HEK293 (cell line): Measurements from ENCODE around the gene DIPK1C.

Experiments
- CTCF ChIA-PET: fragments of 350-600 bp; formaldehyde crosslinking; extraction: SDS; loops from one replicate; lab custom pipeline; 2021; ENCODE audit warnings: antibody characterized with exemption; lab: Yijun Ruan, JAX
- POLR2A ChIA-PET: fragments of 300-600 bp; formaldehyde crosslinking; extraction: SDS; loops from one replicate; lab custom pipeline; 2020; ENCODE audit warnings: antibody characterized with exemption, inconsistent platforms; lab: Yijun Ruan, JAX
- H3K27ac ChIP-seq: fragments of 200-500 bp; sonication (Bioruptor generic); 2 replicates; pipeline ENCODE4 v1.5.1; 2014; ENCODE audit warnings: low read depth, low read length, control low read depth, inconsistent platforms; ENCODE audit errors: extremely low read depth
- H3K36me3 ChIP-seq, 2 experiments: fragments of 200-500 bp in 1 of 2; sonication (Bioruptor generic) in 1 of 2; 1 replicate in 1 of 2; 2 replicates in 1 of 2; pipeline ENCODE4 v1.5.1; 2014 to 2017; ENCODE audit warnings: inconsistent platforms in 2 of 2, low read length in 2 of 2; ENCODE audit not compliant: control insufficient read depth in 2 of 2, insufficient read depth in 1 of 2
- H3K4me1 ChIP-seq: fragments of 200-500 bp; sonication (Bioruptor generic); 2 replicates; pipeline ENCODE4 v1.5.1; 2014; ENCODE audit warnings: mild to moderate bottlenecking, low read length, inconsistent platforms; ENCODE audit not compliant: control insufficient read depth, insufficient read depth
- H3K4me3 ChIP-seq: 2 replicates; pipeline ENCODE4 v1.5.1; 2011; ENCODE audit warnings: low read depth, mild to moderate bottlenecking, control low read depth, low read length, moderate library complexity
- H3K9me3 ChIP-seq: fragments of 200-500 bp; sonication (Bioruptor generic); 2 replicates; pipeline ENCODE4 v1.5.1; 2014; ENCODE audit warnings: low read depth, low read length, inconsistent platforms; ENCODE audit not compliant: control insufficient read depth, insufficient read depth
- KLF16 ChIP-seq: fragments of 450-650 bp; formaldehyde crosslinking; IDR thresholded peaks from 2 replicates; pipeline ENCODE4 v1.5.1; 2017; ENCODE audit warnings: missing biosample characterization, missing genetic modification characterization
- MEIS1 ChIP-seq: sonication (generic); formaldehyde crosslinking; IDR thresholded peaks from 2 replicates; pipeline ENCODE4 v1.8.1; 2022; ENCODE audit warnings: missing genetic modification reagents, mild to moderate bottlenecking, borderline replicate concordance
- SCRT1 ChIP-seq: fragments of 450-650 bp; formaldehyde crosslinking; IDR thresholded peaks from 2 replicates; pipeline ENCODE4 v1.5.1; 2016; ENCODE audit warnings: missing biosample characterization, missing genetic modification characterization, borderline replicate concordance
- SP3 ChIP-seq: fragments of 450-650 bp; formaldehyde crosslinking; IDR thresholded peaks from 2 replicates; pipeline ENCODE4 v1.5.1; 2016; ENCODE audit warnings: missing biosample characterization, missing genetic modification characterization
- ZBTB8A ChIP-seq: fragments of 450-650 bp; formaldehyde crosslinking; IDR thresholded peaks from 2 replicates; pipeline ENCODE4 v1.5.1; 2016; ENCODE audit warnings: missing biosample characterization, missing genetic modification characterization
- ZFP37 ChIP-seq: fragments of 450-650 bp; formaldehyde crosslinking; IDR thresholded peaks from 2 replicates; pipeline ENCODE4 v1.5.1; 2016; ENCODE audit warnings: missing biosample characterization, missing genetic modification characterization
- ZNF132 ChIP-seq: fragments of 450-650 bp; formaldehyde crosslinking; IDR thresholded peaks from 2 replicates; pipeline ENCODE4 v1.5.1; 2017; ENCODE audit warnings: missing biosample characterization, missing genetic modification characterization, borderline replicate concordance
- ZNF202 ChIP-seq: fragments of 450-650 bp; formaldehyde crosslinking; IDR thresholded peaks from 2 replicates; pipeline ENCODE4 v1.5.1; 2016; ENCODE audit warnings: missing biosample characterization, missing genetic modification characterization, borderline replicate concordance
- ZNF274 ChIP-seq, 2 experiments: fragments of 200-500 bp in 1 of 2; fragments of 450-650 bp in 1 of 2; sonication (Bioruptor generic) in 1 of 2; formaldehyde crosslinking in 1 of 2; IDR thresholded peaks; 2 replicates each; pipeline versions ENCODE4 v1.5.1 to v1.6.1; 2014 to 2016; ENCODE audit warnings: borderline replicate concordance in 1 of 2, inconsistent platforms in 1 of 2, low read length in 1 of 2, missing biosample characterization in 1 of 2, missing genetic modification characterization in 1 of 2
- ZNF354C ChIP-seq: fragments of 450-650 bp; formaldehyde crosslinking; IDR thresholded peaks from 2 replicates; pipeline ENCODE4 v1.5.1; 2016; ENCODE audit warnings: missing biosample characterization, missing genetic modification characterization, low read depth, borderline replicate concordance
- ZNF416 ChIP-seq: fragments of 450-650 bp; formaldehyde crosslinking; IDR thresholded peaks from 2 replicates; pipeline ENCODE4 v1.5.1; 2016; ENCODE audit warnings: missing biosample characterization, missing genetic modification characterization
- ZNF426 ChIP-seq: fragments of 450-650 bp; formaldehyde crosslinking; IDR thresholded peaks from 2 replicates; pipeline ENCODE4 v1.5.1; 2017; ENCODE audit warnings: missing biosample characterization, missing genetic modification characterization, mild to moderate bottlenecking, inconsistent platforms, moderate library complexity
- ZNF624 ChIP-seq: fragments of 450-650 bp; formaldehyde crosslinking; IDR thresholded peaks from 2 replicates; pipeline ENCODE4 v1.5.1; 2017; ENCODE audit warnings: missing biosample characterization, missing genetic modification characterization
- TF ChIP-seq, protein P1 (sequence below): fragments of 450-650 bp; formaldehyde crosslinking; IDR thresholded peaks from 2 replicates; pipeline ENCODE4 v1.5.1; 2016; ENCODE audit warnings: missing biosample characterization, missing genetic modification characterization
- TF ChIP-seq, protein P2 (sequence below): fragments of 450-650 bp; formaldehyde crosslinking; IDR thresholded peaks from 2 replicates; pipeline ENCODE4 v1.5.1; 2016; ENCODE audit warnings: missing biosample characterization, missing genetic modification characterization
- TF ChIP-seq, protein P3 (sequence below): fragments of 450-650 bp; formaldehyde crosslinking; optimal IDR thresholded peaks from 2 replicates; pipeline ENCODE3; 2016; ENCODE audit warnings: missing biosample characterization, mild to moderate bottlenecking, missing genetic modification characterization

Gene DIPK1C

DNA sequence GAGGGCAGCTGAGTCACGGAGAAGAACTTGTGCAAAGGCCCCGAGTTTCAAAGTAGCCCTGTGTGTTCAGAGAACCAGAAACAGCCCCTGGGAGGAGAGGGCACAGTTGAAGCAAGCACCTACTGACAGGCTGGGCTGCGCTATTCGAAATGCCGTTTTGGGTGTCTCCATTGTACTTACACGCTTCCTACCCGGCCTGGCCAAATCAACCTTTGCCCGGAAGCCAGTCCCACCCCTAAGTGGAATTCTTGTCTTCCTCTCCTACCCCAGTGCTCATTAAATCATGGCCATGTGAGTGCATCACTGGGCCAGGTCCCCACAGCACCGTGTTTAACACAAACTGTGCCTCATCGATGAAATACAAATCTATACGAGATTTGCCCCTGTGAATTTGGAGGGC lies 6.0 kb downstream of the DIPK1C start (continued):
- TF ChIP-seq ZNF624 (tag by site-specific recombination) (no peak), ZNF354C (tag by site-specific recombination) (no peak), MEIS1 (CRISPR knock-in tag) (no peak), ZFP37 (tag by site-specific recombination) (no peak), ZBTB8A (tag by site-specific recombination) (no peak)
- TF ChIP-seq, protein P1, sequence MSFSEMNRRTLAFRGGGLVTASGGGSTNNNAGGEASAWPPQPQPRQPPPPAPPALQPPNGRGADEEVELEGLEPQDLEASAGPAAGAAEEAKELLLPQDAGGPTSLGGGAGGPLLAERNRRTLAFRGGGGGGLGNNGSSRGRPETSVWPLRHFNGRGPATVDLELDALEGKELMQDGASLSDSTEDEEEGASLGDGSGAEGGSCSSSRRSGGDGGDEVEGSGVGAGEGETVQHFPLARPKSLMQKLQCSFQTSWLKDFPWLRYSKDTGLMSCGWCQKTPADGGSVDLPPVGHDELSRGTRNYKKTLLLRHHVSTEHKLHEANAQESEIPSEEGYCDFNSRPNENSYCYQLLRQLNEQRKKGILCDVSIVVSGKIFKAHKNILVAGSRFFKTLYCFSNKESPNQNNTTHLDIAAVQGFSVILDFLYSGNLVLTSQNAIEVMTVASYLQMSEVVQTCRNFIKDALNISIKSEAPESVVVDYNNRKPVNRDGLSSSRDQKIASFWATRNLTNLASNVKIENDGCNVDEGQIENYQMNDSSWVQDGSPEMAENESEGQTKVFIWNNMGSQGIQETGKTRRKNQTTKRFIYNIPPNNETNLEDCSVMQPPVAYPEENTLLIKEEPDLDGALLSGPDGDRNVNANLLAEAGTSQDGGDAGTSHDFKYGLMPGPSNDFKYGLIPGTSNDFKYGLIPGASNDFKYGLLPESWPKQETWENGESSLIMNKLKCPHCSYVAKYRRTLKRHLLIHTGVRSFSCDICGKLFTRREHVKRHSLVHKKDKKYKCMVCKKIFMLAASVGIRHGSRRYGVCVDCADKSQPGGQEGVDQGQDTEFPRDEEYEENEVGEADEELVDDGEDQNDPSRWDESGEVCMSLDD (tag by site-specific recombination), result no peak

DNA sequence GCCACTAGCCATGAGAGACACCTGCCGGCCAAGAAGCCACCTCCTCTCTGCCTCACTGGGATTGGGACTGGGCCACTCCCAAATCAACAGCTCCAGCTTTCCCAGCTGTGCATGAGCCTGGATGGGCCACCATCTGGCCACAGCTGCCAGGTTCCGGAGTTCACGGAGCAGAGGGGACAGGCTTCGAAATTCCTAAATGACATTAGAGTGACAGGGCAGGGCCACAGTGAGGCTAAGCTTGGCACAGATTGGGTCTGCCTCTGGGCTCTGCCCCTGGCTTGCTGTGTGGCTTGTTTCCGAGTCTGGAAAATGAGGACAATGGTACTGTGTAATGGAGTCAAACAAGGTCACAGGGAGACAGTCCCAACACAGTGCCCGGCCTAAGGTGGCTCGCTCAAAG lies 6.5 kb downstream of the DIPK1C start:
- Histone ChIP-seq H3K4me1 (no peaks in the 10 kb centered on the region), H3K36me3 (no peaks in the 10 kb centered on the region), H3K9me3 (no peaks in the 10 kb centered on the region), H3K4me3 (no peak overlapping the region), H3K27ac (no peak overlapping the region)
- CTCF ChIA-PET, result interaction anchor here (1.8 kb wide), 1 partner anchor 97 kb away, joined by 4 read pairs; no protein-coding TSS in a partner anchor
- TF ChIP-seq ZNF202 (tag by site-specific recombination), result no peak
- TF ChIP-seq ZNF426 (tag by site-specific recombination), result no peak
- TF ChIP-seq KLF16 (tag by site-specific recombination), result no peak
- POLR2A ChIA-PET, result no interaction called here

DNA sequence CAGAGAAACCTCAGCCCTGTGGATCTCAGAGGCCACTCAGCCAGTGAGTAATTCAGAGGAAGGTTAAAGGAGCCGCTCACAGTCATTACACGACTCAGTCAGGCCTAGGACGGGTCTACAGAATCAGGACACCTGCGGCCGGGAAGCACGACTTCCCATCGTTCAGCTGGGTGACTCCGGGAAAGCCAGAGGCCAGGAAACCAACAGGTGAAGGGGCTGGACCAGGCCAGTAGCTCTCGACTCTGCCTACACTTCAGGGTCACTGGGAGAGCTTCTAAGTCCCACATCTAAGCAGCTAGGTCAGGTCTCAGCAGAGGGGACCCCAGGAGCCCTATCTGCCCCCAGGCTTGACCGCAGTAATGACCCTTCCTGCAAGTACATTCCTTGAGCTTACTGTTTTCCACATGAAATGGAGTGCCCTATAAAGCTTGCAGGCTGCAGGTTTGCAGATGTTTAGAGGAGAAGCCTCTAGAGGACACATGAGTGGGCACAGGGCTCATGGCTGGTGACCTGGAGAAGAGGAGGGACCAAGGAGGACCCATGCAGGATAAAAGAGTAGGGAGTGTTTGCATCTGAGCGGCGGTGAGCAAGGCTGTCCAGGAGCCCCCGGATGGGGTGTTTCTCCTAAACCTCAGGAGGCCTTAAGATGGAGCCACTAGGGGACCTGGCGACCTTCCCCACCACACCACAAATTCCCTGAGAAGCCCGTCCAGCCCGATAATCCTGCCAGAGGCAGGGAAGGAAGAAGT lies 9.5 kb downstream of the DIPK1C start:
- TF ChIP-seq ZNF426 (tag by site-specific recombination) (no peak), ZNF274 (IDR thresholded peaks at IDR 0.05; ENCODE audit: low read length) (no peak), ZNF274 (tag by site-specific recombination; IDR thresholded peaks at IDR 0.05; ENCODE audit: borderline replicate concordance) (no peak), ZNF416 (tag by site-specific recombination) (no peak), ZFP37 (tag by site-specific recombination) (no peak), SCRT1 (tag by site-specific recombination) (no peak), ZNF354C (tag by site-specific recombination) (no peak), ZNF132 (tag by site-specific recombination) (no peak), SP3 (no peak)
- TF ChIP-seq, protein P2, sequence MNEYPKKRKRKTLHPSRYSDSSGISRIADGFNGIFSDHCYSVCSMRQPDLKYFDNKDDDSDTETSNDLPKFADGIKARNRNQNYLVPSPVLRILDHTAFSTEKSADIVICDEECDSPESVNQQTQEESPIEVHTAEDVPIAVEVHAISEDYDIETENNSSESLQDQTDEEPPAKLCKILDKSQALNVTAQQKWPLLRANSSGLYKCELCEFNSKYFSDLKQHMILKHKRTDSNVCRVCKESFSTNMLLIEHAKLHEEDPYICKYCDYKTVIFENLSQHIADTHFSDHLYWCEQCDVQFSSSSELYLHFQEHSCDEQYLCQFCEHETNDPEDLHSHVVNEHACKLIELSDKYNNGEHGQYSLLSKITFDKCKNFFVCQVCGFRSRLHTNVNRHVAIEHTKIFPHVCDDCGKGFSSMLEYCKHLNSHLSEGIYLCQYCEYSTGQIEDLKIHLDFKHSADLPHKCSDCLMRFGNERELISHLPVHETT (tag by site-specific recombination), result no peak
- TF ChIP-seq, protein P3, sequence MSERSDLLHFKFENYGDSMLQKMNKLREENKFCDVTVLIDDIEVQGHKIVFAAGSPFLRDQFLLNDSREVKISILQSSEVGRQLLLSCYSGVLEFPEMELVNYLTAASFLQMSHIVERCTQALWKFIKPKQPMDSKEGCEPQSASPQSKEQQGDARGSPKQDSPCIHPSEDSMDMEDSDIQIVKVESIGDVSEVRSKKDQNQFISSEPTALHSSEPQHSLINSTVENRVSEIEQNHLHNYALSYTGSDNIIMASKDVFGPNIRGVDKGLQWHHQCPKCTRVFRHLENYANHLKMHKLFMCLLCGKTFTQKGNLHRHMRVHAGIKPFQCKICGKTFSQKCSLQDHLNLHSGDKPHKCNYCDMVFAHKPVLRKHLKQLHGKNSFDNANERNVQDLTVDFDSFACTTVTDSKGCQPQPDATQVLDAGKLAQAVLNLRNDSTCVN, result no peak
- Histone ChIP-seq H3K4me1 (no peaks in the 10 kb centered on the region), H3K9me3 (no peaks in the 10 kb centered on the region), H3K4me3 (no peak overlapping the region), H3K36me3 (no peaks in the 10 kb centered on the region), H3K27ac (no peak overlapping the region)
- ChIA-PET POLR2A (no interaction called here), CTCF (no interaction called here)
